HepG2 (cell line): ENCODE data around the gene PANK1. TPM values are rescaled to one million over a fixed set of nuclear protein-coding genes. Genes with fewer than 3 reads are reported as not detected.
A peak's percentile ranks its signal among the peaks of the same experiment; 100 is the strongest.

Experiments used
- ATAC-seq: fragments of 200-7000 bp; cut with Tn5 transposase; 3 replicates; pipeline ENCODE4 v1.9.1; 2020; ENCODE audit warnings: mild to moderate bottlenecking, moderate library complexity
- Bru-seq: library from RNA; stranded (reverse); fragments of 400-500 nt; gene quantifications from one replicate; lab custom pipeline; 2021; lab: Mats Ljungman, UMichigan
- BruChase-seq, 2 experiments: library from RNA; stranded (reverse); fragments of 400-500 nt; gene quantifications; one replicate each; lab custom pipeline; 2021; lab: Mats Ljungman, UMichigan
- BruUV-seq: library from RNA; stranded (reverse); fragments of 400-500 nt; replicated peaks from 2 replicates; lab custom pipeline; 2021; lab: Mats Ljungman, UMichigan
- CTCF ChIA-PET: fragments of 300-600 bp; formaldehyde crosslinking; extraction: SDS; loops from one replicate; lab custom pipeline; 2021; ENCODE audit warnings: low total read pairs, inconsistent platforms, low intra/inter-chr PET ratio; lab: Yijun Ruan, JAX
- POLR2A ChIA-PET: fragments of 350-600 bp; sonication (Branson Sonifier 250); formaldehyde crosslinking; loops from one replicate; lab custom pipeline; 2020; ENCODE audit warnings: antibody characterized with exemption, inconsistent platforms; lab: Yijun Ruan, JAX
- DNase-seq: peaks from one replicate; pipeline ENCODE4 v3.0.0-alpha.2; 2015; ENCODE audit warnings: low spot score
- FAIRE-seq: peaks from 3 replicates; lab custom pipeline; 2011; peaks lifted over from hg19 to GRCh38; lab: Jason Lieb, UNC
- H2AFZ ChIP-seq: one replicate; pipeline ENCODE4 v1.6.1; 2011; ENCODE audit warnings: low read length, inconsistent platforms
- H3K27ac ChIP-seq: fragments of 300-600 bp; 3 replicates; pipeline ENCODE4 v1.8.0; 2011; ENCODE audit warnings: mixed run types, mild to moderate bottlenecking, mixed read lengths, low read length, inconsistent platforms; ENCODE audit not compliant: insufficient read depth; ENCODE audit errors: extremely low read length
- H3K27me3 ChIP-seq, 2 experiments: fragments of 200-600 bp in 1 of 2; 2 replicates in 1 of 2; 3 replicates in 1 of 2; pipeline versions ENCODE4 v1.6.0 to v1.8.0; 2011; ENCODE audit warnings: low read length in 2 of 2, mild to moderate bottlenecking in 2 of 2, moderate library complexity in 2 of 2, inconsistent platforms in 1 of 2; ENCODE audit not compliant: insufficient read depth in 2 of 2, control insufficient read depth in 1 of 2
- H3K36me3 ChIP-seq, 2 experiments: fragments of 200-600 bp in 1 of 2; replicated peaks in 1 of 2; 2 replicates in 1 of 2; 3 replicates in 1 of 2; pipeline versions ENCODE4 v1.5.1 to v1.8.0; 2011; ENCODE audit warnings: low read length in 2 of 2, inconsistent platforms in 1 of 2; ENCODE audit not compliant: insufficient read depth in 2 of 2, control insufficient read depth in 1 of 2
- H3K4me1 ChIP-seq: 2 replicates; pipeline ENCODE4 v1.5.1; 2012; ENCODE audit warnings: low read length, inconsistent platforms; ENCODE audit not compliant: insufficient read depth
- H3K4me2 ChIP-seq: 2 replicates; pipeline ENCODE4 v1.6.0; 2011; ENCODE audit warnings: low read depth, low read length, inconsistent platforms
- H3K4me3 ChIP-seq, 3 experiments: fragments of 200-600 bp in 1 of 3; sonication (generic), shearing (Covaris generic) in 1 of 3; replicated peaks in 1 of 3; 2 replicates each; pipeline ENCODE4 v1.5.1; 2011 to 2016; ENCODE audit warnings: low read length in 3 of 3, inconsistent platforms in 2 of 3, low read depth in 2 of 3, mild to moderate bottlenecking in 2 of 3, control low read depth in 1 of 3, mixed read lengths in 1 of 3; ENCODE audit not compliant: insufficient read depth in 1 of 3
- H3K79me2 ChIP-seq: one replicate; pipeline ENCODE4 v1.6.1; 2011; ENCODE audit warnings: low read length, inconsistent platforms; ENCODE audit not compliant: insufficient read depth
- H3K9ac ChIP-seq: 2 replicates; pipeline ENCODE4 v1.6.0; 2011; ENCODE audit warnings: mild to moderate bottlenecking, low read depth, low read length, inconsistent platforms; ENCODE audit not compliant: insufficient read depth
- H3K9me3 ChIP-seq: 2 replicates; pipeline ENCODE4 v1.5.1; 2012; ENCODE audit warnings: mild to moderate bottlenecking, low read length
- H4K20me1 ChIP-seq: 2 replicates; pipeline ENCODE4 v1.6.0; 2011; ENCODE audit warnings: inconsistent platforms, mild to moderate bottlenecking, low read length, moderate library complexity; ENCODE audit not compliant: insufficient read depth
- HNRNPLL ChIP-seq: fragments of 200-400 bp; formaldehyde crosslinking; IDR thresholded peaks from 2 replicates; pipeline ENCODE4 v1.6.1; 2017; ENCODE audit warnings: mild to moderate bottlenecking, low read depth, low read length; ENCODE audit not compliant: poor library complexity, severe bottlenecking
- HOXA3 ChIP-seq: sonication (generic); formaldehyde crosslinking; IDR thresholded peaks from 2 replicates; pipeline ENCODE4 v1.5.0; 2020; ENCODE audit warnings: missing genetic modification reagents
- RBAK ChIP-seq: sonication (generic); formaldehyde crosslinking; IDR thresholded peaks from 2 replicates; pipeline ENCODE4 v1.5.1; 2020; ENCODE audit warnings: mild to moderate bottlenecking, missing genetic modification reagents
- SIN3A ChIP-seq: IDR thresholded peaks from 2 replicates; pipeline ENCODE4 v1.6.1; 2011; ENCODE audit warnings: low read depth, mild to moderate bottlenecking, control low read depth, low read length, borderline replicate concordance
- SPEN ChIP-seq: sonication (generic); formaldehyde crosslinking; IDR thresholded peaks from 2 replicates; pipeline ENCODE4 v1.5.1; 2020; ENCODE audit warnings: low read depth, mild to moderate bottlenecking, missing genetic modification reagents
- ZNF20 ChIP-seq: sonication (generic); formaldehyde crosslinking; IDR thresholded peaks from 2 replicates; pipeline ENCODE4 v1.4.0; 2020; ENCODE audit warnings: mild to moderate bottlenecking, moderate library complexity, missing genetic modification reagents
- ZNF326 ChIP-seq: sonication (generic); formaldehyde crosslinking; IDR thresholded peaks from 2 replicates; pipeline ENCODE4 v1.4.0; 2020; ENCODE audit warnings: missing genetic modification reagents, borderline replicate concordance
- ZNF501 ChIP-seq: sonication (generic); formaldehyde crosslinking; IDR thresholded peaks from 2 replicates; pipeline ENCODE4 v1.5.1; 2020; ENCODE audit warnings: mild to moderate bottlenecking, moderate library complexity, missing genetic modification reagents
- ZNF709 ChIP-seq: sonication (generic); formaldehyde crosslinking; IDR thresholded peaks from 2 replicates; pipeline ENCODE4 v1.5.0; 2020; ENCODE audit warnings: mild to moderate bottlenecking, missing genetic modification reagents
- WGBS: methylation state at CpG from one replicate; pipeline ENCODE4 v1.1.6; 2017; ENCODE audit warnings: low lambda C conversion rate; 5-methylcytosine and 5-hydroxymethylcytosine counted together
- in situ Hi-C: cut with HindIII; loops from 2 replicates; pipeline ENCODE4 v1.10.0; 2017; ENCODE audit warnings: low pct_unique_long_range_greater_than_20kb; ENCODE audit not compliant: extremely low pct_ligation_motif_present
- intact Hi-C: fragments of 100-400 bp; cut with micrococcal nuclease; formaldehyde crosslinking; loops from one replicate; pipeline ENCODE4 v1.10.0; 2022; ENCODE audit not compliant: unreplicated experiment
- long read RNA-seq, 2 experiments: library from RNA in 1 of 2; library from polyadenylated mRNA in 1 of 2; stranded (forward) in 1 of 2; unstranded in 1 of 2; transcript quantifications; one replicate each; pipeline ENCODE4 v2.0.0, GENCODE V29; 2019 to 2022
- polyA minus RNA-seq, 3 experiments: library from RNA; depleted of rRNA, polyadenylated mRNA; stranded (reverse); fragments of >200 nt; gene quantifications; 2 replicates each; pipeline ENCODE4 v1.2.3, GENCODE V29; 2011; ENCODE audit warnings: low replicate concordance in 1 of 3
- polyA plus RNA-seq, 8 experiments: library from polyadenylated mRNA; depleted of rRNA in 3 of 8; stranded (reverse) in 7 of 8; unstranded in 1 of 8; fragments of >200 nt; fragmentation: Illumina TruSeq in 4 of 8; extraction: Trizol in 4 of 8; gene quantifications; 2 replicates each; pipeline versions ENCODE4 v1.2.1 to v1.2.3, GENCODE V29; 2011 to 2016; ENCODE audit warnings: low read depth in 4 of 8, missing spikeins in 1 of 8, mixed read lengths in 1 of 8; ENCODE audit not compliant: insufficient read depth in 1 of 8
- total RNA-seq, 5 experiments: library from RNA; depleted of rRNA; stranded (reverse); fragments of >200 nt; fragmentation: Illumina TruSeq; extraction: Trizol; gene quantifications; 2 replicates each; pipeline ENCODE4 v1.2.3, GENCODE V29; 2016; ENCODE audit warnings: low read depth in 1 of 5
- TF ChIP-seq, protein P1 (sequence below): sonication (generic); formaldehyde crosslinking; IDR thresholded peaks from 2 replicates; pipeline ENCODE4 v1.5.1; 2020; ENCODE audit warnings: missing genetic modification reagents, mild to moderate bottlenecking, borderline replicate concordance
- TF ChIP-seq, protein P2 (sequence below): sonication (generic); formaldehyde crosslinking; conservative IDR thresholded peaks from 2 replicates; pipeline ENCODE4 v1.8.0; 2022; ENCODE audit warnings: mild to moderate bottlenecking, moderate library complexity, missing genetic modification reagents

Gene PANK1
- 33.3 and 46.5 TPM in 2 replicates for total RNA-seq (2016; rRNA removed; fragmentation: Illumina TruSeq; extraction: Trizol)
- 6.8 and 8.5 TPM in 2 replicates for total RNA-seq (2016; cell fraction: cytosol; rRNA removed; fragmentation: Illumina TruSeq; extraction: Trizol; ENCODE audit: low read depth)
- total RNA-seq (2016; cell fraction: insoluble cytoplasmic fraction; rRNA removed; fragmentation: Illumina TruSeq; extraction: Trizol), result 34.1 and 46.4 TPM in 2 replicates
- total RNA-seq (2016; cell fraction: membrane; rRNA removed; fragmentation: Illumina TruSeq; extraction: Trizol), result 25.9 and 26.8 TPM in 2 replicates
- 25.0 and 33.6 TPM in 2 replicates for total RNA-seq (2016; cell fraction: nucleus; rRNA removed; fragmentation: Illumina TruSeq; extraction: Trizol)
- 15.6 and 18.2 TPM in 2 replicates for polyA plus RNA-seq (2011; rRNA removed)
- polyA plus RNA-seq (2011; cell fraction: cytosol; rRNA removed), result 10.3 and 15.1 TPM in 2 replicates
- 4.2 and 6.1 TPM in 2 replicates for polyA plus RNA-seq (2011; cell fraction: nucleus; rRNA removed)
- polyA plus RNA-seq (2012), result 15.3 and 17.5 TPM in 2 replicates
- 5.7 and 6.2 TPM in 2 replicates for polyA plus RNA-seq (2016; cell fraction: cytosol; fragmentation: Illumina TruSeq; extraction: Trizol; ENCODE audit: low read depth)
- 43.3 and 44.9 TPM in 2 replicates for polyA plus RNA-seq (2016; cell fraction: insoluble cytoplasmic fraction; fragmentation: Illumina TruSeq; extraction: Trizol; ENCODE audit: low read depth)
- 17.9 and 18.2 TPM in 2 replicates for polyA plus RNA-seq (2016; cell fraction: membrane; fragmentation: Illumina TruSeq; extraction: Trizol; ENCODE audit: low read depth)
- 22.4 and 26.9 TPM in 2 replicates for polyA plus RNA-seq (2016; cell fraction: nucleus; fragmentation: Illumina TruSeq; extraction: Trizol; ENCODE audit: insufficient read depth, low read depth)
- polyA minus RNA-seq (2011; rRNA and poly(A)+ RNA removed; ENCODE audit: low replicate concordance), result 15.5 and 17.6 TPM in 2 replicates
- polyA minus RNA-seq (2011; cell fraction: cytosol; rRNA and poly(A)+ RNA removed), result 15.5 and 15.7 TPM in 2 replicates
- polyA minus RNA-seq (2011; cell fraction: nucleus; rRNA and poly(A)+ RNA removed), result 18.3 and 31.2 TPM in 2 replicates
- percentile 89 among the genes with signal in this experiment for Bru-seq, nascent RNA
- percentile 78 among the genes with signal in this experiment for BruChase-seq, experiment 1, labeled RNA remaining after a 6-hour chase
- BruChase-seq, experiment 2, labeled RNA remaining after a 2-hour chase, result percentile 78 among the genes with signal in this experiment
- long read RNA-seq, experiment 1, full-length matches to known transcripts, result 9 of 34 reads
- long read RNA-seq, experiment 1, partial matches to known transcripts, result 4 of 34 reads
- long read RNA-seq, experiment 1, other reads (novel, unspliced or antisense), result 21 of 34 reads
- long read RNA-seq, experiment 2, full-length matches to known transcripts, result 7 of 76 reads
- long read RNA-seq, experiment 2, partial matches to known transcripts, result 3 of 76 reads
- long read RNA-seq, experiment 2, other reads (novel, unspliced or antisense), result 66 of 76 reads

GRCh38 chr10:89644967-89645741 lies at the start of gene PANK1:
TSS of gene PANK1 (minus strand) at chr10:89645242. CDS start at chr10:89644891, 351 bp downstream.
- DNase-seq (peak; percentile 73), FAIRE-seq (peak; percentile 15), ATAC-seq (peak; percentile 74)
- no TSS peak for BruUV-seq
- under 1% methylated on average over 21 of the region's 56 CpGs for WGBS
- in situ Hi-C loops (loop anchor here (5.0 kb wide), 1 partner anchor 57 kb away; the partner anchor contains the start of gene KIF20B), intact Hi-C loops (loop anchor here (1.0 to 5.0 kb wide), 2 partner anchors 56 to 218 kb away; partner anchors contain the start of gene KIF20B)
- Histone ChIP-seq H2AFZ (peak within 1 kb of the TSS; percentile 16), H3K9me3 (peaks cover 6% of the 10 kb centered on the region), H3K27me3 (no peaks in the 10 kb centered on the region), H3K9ac (peak within 1 kb of the TSS; percentile 97), H3K4me2 (peak within 1 kb of the TSS; percentile 97), H3K79me2 (peaks cover 35% of the 10 kb centered on the region), H4K20me1 (peaks cover 13% of the 10 kb centered on the region; the same call in 1 of the 2 replicates), H3K27ac (peak within 1 kb of the TSS; percentile 99), H3K4me3 (peak within 1 kb of the TSS; percentile 80 to 94 (median 91)), H3K4me1 (peaks cover 47% of the 10 kb centered on the region), H3K36me3 (no peaks in the 10 kb centered on the region; a peak in 2 of 5 replicates)
- CTCF ChIA-PET, result no interaction called here
- POLR2A ChIA-PET, result interaction anchor here (1.0 to 5.9 kb wide), 13 partner anchors 8 to 313 kb away, joined by 3 to 114 read pairs (median 5); partner anchors contain the start of gene KIF20B
- TF ChIP-seq SIN3A, result 0 out of 2 replicates have a peak, but pooled peaks have one; percentile 40
- peak; percentile 61; the same call in 1 of the 2 replicates for TF ChIP-seq SPEN (CRISPR knock-in tag)
- TF ChIP-seq HNRNPLL, result no peak
- no peak for TF ChIP-seq ZNF326 (CRISPR knock-in tag)
- TF ChIP-seq ZNF501 (CRISPR knock-in tag), result peak; percentile 9; the same call in 1 of the 2 replicates
- TF ChIP-seq, protein P1, sequence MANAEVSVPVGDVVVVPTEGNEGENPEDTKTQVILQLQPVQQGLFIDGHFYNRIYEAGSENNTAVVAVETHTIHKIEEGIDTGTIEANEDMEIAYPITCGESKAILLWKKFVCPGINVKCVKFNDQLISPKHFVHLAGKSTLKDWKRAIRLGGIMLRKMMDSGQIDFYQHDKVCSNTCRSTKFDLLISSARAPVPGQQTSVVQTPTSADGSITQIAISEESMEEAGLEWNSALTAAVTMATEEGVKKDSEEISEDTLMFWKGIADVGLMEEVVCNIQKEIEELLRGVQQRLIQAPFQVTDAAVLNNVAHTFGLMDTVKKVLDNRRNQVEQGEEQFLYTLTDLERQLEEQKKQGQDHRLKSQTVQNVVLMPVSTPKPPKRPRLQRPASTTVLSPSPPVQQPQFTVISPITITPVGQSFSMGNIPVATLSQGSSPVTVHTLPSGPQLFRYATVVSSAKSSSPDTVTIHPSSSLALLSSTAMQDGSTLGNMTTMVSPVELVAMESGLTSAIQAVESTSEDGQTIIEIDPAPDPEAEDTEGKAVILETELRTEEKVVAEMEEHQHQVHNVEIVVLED (CRISPR knock-in tag), result 0 out of 2 replicates have a peak, but pooled peaks have one; percentile 9
- no peak for TF ChIP-seq ZNF20
- TF ChIP-seq, protein P2, sequence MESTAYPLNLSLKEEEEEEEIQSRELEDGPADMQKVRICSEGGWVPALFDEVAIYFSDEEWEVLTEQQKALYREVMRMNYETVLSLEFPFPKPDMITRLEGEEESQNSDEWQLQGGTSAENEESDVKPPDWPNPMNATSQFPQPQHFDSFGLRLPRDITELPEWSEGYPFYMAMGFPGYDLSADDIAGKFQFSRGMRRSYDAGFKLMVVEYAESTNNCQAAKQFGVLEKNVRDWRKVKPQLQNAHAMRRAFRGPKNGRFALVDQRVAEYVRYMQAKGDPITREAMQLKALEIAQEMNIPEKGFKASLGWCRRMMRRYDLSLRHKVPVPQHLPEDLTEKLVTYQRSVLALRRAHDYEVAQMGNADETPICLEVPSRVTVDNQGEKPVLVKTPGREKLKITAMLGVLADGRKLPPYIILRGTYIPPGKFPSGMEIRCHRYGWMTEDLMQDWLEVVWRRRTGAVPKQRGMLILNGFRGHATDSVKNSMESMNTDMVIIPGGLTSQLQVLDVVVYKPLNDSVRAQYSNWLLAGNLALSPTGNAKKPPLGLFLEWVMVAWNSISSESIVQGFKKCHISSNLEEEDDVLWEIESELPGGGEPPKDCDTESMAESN, result 0 out of 2 replicates have a peak, but pooled peaks have one; percentile 52
- 0 out of 2 replicates have a peak, but pooled peaks have one; percentile 18 for TF ChIP-seq ZNF709
- TF ChIP-seq RBAK (CRISPR knock-in tag), result 0 out of 2 replicates have a peak, but pooled peaks have one; percentile 32
- no peak; the same call in 1 of the 2 replicates for TF ChIP-seq HOXA3 (CRISPR knock-in tag)
